LoVo (cell line): Measurements from ENCODE around the gene STX18.
"Not testable (repeated sequence)": the region's sequence is repeated elsewhere in the genome, so short reads cannot be mapped to it uniquely, and the experiment has no call there.

Source experiments
- DNase-seq: peaks from one replicate; pipeline ENCODE4 v3.0.0-alpha.2; 2016; ENCODE audit warnings: low spot score

STX18 gene

DNA sequence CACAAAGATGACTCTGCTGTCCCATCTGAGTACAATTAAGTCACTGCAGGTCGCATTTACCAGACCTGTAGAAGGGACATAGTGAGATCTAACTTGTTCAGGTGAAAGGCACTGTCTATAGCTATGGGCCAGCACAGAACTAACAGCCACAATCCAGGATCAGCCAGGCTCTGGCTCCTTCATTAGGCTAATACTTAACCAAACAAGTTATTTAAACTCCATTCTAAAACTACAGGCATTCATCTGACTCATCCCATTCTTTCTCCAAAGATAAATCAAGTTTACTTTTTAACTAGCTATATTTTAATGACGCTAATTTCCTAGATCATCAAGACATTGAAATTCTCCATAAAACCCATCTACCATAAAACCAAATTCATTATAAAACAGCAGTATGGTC lies 62.5 kb downstream of the STX18 start:
- no peak for DNase-seq

DNA sequence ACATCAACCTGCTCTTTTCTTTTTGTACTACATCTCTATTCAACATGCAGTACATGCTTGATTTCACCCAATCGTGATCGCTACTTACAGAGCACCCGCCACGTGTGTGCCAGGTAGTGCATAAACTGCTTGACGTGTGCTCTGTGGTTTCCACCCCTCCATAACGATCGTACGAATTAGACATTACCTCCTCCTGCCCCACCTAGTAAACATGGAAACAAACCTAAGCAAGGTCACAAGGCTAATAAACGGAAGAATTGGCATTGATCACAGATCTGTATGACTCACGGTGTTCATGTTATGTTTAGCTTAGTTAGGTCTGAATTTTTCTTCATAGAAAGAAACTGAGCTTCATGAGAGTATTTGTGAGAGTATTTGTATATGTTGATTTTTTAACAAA lies 64.1 kb downstream of the STX18 start:
- no peak for DNase-seq

DNA sequence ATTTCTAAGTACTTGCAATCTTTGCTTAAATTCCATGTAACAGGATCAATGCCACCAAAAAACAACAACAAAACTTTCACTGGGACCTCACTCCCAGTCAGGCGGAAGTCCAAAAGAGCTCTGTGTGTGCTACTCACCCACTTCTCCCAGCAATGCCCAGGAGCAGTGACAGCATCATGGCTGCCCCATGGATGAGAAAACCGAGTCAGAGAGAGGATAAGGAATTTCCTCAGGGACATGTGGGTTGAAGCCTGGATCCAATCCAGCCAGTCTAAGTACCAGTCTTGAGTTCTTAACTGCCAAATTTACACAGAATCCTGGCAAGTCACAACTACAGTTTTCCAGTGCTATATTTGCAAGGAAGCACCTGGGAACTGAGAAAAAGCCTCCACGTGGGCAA lies 64.5 kb downstream of the STX18 start:
- no peak for DNase-seq

DNA sequence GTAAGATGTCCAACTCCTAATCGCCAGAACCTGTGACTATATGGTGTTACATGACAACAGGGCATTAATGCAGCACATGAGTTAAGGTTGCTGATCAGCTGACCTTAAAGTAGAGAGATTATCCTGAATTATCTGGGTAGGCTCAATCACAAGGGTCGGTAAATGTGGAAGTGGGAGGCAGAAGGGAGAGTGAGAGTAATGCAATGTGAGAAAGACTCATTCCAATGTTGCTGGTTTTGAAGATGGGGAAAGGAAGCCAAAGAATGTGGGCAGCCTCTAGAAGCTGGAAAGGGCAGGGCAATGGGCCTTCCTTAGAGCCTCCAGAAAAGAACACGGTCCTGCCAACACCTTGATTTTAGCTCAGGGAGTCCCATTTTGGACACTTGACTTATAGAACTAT lies 67.4 kb downstream of the STX18 start:
- DNase-seq: no peak

DNA sequence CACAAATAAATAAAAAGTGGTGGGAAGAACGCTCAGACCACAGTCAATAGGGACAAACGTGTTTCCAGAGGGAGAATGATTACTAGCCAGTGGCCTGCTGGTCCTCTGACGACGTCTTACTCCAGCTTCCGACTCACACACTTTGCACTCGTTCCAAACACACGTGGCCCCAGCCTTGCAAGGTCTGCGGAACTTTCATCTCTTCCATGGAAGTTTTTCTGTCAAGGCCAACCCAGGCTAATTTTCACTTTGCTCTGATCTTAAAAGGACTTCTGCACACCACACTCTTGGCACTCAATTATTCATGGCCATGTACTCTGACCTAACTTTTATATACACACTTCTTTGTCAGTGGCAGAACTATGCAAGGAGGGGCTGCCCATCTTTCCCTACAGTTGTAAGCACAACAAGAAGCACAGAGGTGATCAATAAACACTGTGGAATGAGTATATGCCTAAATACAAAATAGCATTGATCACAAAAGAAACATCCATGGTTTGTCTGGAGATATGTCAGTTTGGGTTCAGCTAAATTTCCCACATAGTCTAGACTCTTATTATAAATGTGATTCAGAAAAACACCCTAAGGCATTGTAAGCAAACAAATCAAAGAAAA lies 69.4 kb downstream of the STX18 start:
- DNase-seq: no peak

DNA sequence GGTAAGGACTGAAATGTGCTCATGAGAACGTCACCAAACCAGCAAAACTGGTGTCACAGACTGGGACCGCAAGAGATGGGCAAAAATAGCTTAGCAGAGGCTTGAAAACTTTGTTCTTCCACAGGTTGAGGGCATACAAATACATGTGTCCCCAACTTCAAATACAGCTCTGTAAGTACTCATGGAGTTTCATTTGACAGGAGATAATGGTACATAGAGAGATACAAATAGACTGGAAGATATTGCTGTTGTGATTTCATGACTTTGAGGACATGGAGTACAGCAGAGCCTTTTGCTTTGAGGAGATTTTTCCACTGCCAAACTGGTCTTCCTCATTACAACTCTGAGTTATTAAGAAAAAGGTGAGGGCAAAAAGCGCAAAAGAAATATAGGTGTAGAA lies 70.7 kb downstream of the STX18 start:
- no peak for DNase-seq

DNA sequence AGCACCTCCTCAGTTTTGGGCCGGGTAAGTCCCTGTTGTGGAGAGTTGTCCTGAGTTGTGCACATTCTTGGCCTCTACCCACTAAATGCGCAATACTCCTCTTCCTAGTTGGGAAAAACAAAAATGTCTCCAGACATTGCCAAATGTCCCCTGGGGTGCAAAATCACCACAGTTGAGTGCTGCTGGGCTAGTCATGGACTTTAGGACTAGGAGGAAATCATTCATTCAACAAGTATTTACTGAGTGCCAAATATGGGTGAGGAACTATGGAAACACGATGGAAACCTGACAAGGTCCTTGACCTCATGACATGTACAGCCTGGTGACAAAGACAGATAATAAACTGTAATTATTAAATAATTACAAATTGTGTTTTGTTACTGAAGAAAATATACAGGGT lies 71.6 kb downstream of the STX18 start:
- no peak for DNase-seq

DNA sequence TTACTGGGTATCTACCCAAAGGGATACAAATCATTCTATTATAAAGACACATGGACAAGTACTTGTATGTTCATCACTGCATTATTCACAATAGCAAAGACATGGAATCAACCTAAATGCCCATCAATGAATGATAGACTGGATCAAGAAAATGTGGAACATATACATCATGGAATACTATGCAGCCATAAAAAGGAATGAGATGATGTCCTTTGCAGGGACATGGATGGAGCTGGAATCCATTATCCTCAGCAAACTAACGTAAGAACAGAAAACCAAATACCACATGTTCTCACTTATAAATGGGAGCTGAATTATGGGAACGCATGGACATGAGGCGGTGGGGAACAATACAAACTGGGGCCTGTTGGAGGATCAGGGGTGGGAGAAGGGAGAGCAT lies 76.6 kb downstream of the STX18 start:
- not testable (repeated sequence) for DNase-seq

DNA sequence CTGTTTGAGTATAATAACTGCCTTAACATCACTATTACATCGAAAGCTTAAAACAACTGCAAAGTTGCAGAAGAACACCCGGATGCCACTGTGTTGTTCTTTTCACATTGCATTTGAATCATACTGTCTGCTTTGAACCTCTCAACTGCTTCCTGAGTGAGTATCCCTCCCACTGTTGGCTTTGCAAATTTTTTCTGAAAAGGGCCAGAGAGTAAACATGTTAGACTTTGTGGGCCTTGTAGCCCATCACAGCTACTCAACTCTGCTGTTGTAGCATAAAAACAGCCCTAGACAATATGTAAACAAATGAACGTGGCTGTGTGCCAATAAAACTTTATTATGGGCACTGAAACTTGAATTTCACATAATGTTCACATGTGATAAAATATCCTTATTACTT lies 78.9 kb downstream of the STX18 start:
- DNase-seq: no peak

DNA sequence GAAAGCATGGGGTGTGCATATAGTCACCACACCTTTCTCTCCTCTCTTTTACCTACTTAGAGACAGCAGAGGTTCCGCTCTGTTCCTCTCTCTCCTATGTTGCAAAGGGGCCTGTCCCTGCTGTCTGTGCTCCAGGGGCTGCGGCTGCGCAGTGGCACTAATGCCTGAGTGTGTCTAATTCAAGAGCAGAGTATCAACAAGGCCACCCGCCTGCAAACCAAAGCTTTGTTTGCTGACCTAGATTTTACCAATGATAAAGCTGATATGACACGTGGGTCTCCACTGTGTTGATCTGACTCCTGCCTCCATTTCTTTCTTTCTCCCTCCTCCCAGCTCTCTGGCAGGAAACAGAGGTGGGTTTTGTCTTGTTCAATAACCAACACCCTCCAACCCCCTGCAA lies 80.0 kb downstream of the STX18 start:
- DNase-seq: no peak

DNA sequence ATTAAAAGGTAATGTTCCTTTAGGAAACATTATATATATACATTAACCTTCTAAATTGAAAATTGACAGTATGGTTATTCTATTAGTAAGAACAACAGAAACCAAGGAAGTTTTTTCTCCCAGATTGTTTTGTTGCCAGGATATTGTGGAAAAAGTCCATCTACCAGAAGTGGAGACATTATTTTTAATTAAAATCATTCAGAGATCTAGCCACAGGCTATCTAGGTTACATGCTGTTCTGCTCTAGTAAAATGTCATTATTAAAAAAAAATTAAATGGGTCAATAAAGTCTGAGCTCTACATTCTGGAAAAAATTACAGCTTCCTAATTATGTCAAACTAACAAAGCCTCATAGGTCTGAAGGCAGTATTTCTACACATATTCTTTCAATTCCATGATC lies 80.7 kb downstream of the STX18 start:
- no peak for DNase-seq

DNA sequence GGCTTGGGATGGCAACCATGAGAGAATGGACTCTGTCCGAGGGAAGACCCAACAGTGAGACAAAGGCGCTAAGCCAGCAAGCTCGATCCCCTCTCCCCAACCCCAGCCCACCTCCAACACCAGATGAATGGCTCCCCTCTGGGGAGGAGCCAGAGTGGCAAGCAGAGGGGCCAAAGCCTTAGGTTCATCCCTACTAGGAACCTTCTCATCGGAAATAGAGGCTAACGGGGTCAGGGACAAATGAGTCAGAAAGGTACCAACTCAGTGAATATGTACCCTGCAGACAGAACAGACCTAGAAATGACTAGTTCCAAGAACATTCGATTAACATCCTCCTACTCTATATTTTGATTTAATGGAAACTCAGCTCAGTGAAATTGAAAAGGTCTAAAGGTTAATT lies 81.1 kb downstream of the STX18 start:
- no peak for DNase-seq

DNA sequence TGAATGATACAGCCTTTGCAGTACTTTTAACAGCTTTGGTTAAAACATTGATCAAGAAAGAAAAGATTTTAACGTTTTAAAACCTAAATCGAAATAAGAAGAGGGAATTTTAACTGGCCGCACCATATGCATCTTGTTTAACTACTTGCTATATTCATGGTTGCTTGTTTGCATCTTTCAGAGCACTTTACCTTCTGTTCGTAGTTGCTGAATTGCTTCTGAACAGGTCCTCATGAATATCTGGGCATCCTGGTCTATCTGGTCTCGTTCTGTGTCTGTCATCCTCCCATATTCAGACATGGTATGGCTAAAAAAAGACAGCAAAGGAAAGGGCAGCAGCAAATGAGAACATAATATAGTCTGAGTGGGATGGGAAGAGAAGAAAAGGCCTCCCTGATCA lies 82.7 kb downstream of the STX18 start:
- DNase-seq: no peak

DNA sequence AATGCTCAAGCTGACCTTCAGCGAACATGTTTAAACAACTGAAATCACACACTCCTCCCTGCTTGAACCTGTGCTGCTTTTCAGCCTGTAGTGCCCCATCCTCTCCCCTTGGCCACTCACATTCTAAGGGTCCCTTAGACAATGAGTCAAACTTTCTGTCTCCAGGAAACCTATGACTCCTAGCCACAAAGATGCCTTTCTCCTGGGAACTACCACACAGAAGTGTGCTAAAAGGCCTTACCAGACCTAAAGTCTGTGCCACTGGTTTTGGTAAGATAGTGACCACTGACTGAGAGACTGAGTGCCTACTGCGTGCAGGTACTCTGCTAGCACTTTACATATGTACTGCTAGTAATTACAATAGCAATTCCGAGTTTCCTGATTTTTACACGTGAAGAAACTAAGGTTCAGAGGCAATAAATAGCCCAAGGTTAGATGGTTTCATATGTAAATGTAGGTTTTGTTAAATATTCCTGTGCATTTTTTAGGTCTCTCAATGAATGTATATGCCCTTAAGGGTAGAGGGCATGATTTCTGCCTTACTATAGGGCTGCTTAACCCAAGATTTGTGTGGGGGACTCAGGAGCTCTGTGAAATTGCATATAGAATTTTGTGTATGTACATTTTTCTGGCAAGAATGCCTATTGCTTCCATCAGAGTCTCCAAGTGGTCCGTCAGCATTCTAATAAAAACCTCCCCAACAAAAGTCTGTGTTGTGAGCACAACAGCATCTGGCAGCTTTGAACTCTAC lies 83.9 kb downstream of the STX18 start:
- no peak for DNase-seq

DNA sequence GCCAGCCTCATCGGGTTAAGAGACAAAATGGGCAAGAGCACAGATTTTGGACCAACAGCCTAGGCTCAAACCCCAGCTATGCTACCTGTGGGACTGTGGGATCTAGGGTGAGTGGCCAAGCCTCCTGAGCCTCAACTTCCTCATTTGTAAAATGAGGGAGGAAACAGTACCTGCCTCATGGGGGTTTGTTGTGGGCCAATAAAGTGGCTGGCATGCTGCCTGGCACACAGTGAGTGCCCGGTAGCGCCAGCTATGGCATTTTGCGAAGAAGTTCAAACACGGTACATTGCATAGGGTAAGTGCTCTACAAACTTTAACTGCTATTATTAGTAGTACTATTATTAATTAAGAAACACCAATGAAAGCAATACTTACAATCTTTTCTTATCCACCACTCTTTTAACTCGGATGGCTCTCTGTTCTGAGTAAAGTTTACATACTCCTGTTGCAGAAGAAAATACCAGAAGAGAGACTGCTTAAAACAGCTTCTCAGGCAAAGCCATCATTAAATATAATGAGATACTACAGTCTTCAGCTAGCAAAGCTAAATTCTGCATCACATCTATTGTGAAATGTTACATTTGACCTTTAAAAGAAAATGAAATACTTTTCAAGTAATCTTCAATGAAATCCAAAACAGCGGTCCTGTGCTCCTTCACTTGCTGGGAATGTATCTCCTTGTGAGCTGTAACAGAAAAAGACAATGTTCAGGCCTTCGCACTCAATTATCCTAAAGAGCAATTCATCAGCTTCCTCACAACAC lies 84.9 kb downstream of the STX18 start:
- no peak for DNase-seq

DNA sequence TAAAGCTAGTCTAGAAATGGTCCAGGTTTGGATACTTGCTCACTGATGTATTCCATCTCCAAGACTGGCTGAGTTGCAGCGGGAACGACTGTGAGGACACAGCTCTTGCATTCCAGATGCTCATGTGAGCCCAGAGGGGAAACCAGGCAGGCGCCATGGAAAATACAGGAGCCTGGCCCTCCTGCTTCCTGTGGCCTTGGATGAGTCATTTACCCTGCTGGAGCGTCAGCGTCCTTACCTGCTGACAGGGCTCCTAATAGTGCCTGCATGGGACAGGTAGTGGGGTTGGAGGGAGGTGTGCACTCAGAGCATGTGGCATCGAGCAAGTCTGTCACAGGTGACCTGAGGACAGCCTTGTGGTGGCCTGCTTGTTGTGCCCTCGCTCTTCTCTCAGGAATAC lies 85.5 kb downstream of the STX18 start:
- no peak for DNase-seq

DNA sequence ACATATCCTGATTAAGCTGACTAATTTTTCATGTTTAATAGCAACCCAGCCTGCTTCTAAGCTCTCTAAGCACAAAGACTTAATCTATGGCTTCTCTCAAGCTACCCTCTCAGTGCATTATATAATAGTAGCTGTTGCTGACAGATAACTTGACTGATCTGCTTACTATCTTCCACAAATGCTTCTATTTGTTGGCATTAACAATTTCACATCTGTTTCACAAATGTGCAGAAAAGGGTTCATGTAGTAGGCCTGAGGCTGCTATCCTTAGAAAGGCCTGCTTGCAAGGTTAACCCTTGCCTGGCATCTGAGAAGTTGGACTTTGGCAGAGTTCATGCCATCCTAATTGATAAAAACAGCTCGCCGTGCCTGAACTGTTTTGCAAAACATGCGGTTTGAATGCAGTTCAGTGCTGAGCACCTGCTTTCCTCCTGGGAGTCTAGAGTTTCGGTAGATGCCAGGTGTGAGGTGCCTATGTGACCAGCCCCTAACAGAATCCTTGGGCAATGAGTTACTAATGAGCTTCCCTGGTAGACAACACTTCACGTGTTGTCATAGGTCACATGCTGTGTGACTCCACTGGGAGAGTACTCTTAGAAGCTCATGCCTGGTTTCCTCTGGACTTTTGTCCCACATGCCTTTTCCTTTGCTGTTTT lies 86.5 kb downstream of the STX18 start:
- no peak for DNase-seq

DNA sequence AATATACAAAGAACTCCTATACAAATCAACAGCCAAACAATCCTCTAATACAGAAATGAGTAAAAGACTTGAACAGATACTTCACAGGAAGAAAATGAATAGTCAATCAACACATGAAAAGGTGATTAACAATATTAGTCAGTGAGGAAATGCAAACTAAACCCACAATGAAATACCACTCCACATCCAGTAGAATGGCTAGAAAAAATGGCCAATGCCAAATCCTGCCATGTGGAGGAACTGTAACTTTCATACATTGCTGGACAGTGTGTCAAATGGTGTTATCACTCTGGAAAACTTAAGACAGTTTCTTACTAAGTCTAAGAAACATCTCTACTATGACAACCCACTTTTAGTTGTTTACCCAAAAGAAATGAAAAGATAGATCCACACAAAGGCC lies 95.4 kb downstream of the STX18 start:
- no peak for DNase-seq

DNA sequence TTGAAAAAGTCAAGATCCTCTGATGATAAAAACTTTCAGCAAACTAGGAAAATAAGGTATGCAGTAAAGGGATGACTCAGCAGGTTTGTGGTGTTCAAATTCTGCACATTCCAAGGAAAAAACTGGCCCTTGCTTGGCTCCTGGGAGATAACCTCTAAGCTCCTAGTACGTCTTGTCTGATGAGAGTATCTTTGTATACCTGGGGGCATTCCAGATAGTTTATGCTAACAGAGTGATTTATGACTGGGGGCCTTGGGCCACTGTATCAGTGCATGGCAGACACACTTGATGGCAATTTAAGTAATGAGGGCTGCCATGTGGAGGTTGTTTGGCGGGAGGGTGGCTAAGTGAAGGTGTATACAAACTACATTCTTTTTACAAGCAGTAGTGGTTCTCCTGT lies 98.0 kb downstream of the STX18 start:
- peak; percentile 2 for DNase-seq

DNA sequence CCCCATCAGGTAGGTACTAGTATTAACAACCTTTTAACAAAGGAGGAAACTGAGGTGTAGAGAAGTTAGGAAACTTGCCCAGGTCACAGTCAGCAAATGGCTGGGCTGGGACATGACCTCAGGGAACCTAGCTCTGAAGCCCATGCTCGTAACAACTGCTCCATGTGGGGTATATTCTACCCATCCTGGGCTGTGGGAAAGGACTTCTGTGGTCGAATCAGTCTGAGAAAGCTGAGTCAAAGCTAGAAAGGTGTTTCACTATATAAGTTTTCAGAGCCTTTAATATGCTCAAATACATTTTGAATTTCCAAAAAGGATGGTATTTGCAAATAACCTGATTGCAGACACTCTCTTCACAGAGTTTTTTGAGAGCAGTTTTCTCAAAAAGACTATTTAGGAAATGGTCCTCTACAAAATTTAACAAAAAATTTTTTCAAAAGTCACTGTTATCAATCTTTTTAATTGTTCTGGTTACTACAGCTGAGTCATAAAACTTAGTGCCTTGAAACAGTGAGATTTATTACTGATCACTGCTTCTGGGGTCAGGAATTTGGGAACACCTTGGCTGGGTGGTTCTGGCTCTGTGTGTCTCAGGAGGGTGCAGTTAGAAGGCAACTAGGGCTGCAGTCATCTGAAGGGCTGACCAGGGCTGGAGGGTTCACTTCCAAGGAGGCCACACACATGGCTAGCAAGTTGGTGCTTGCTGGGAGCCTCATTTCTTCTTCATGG lies 101.4 kb downstream of the STX18 start:
- no peak for DNase-seq

DNA sequence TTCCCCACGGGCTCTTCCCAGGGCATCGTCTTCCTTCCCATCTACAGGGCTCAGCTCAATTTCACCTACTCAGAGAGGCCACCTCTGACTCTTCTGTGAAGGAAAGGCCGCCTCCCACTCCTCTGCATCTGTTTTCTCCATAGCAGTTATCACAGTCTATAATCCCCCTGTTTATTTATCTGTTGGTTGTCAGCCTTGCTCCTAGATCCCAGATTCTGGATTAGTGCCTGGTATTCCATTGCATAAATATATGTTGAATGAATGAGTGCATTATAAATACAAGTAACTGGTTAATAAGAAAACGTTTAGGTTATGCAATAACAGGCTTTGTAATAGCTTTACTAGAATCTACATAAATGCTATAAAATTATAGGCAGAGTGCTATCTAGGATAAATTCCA lies 102.1 kb downstream of the STX18 start:
- no peak for DNase-seq

DNA sequence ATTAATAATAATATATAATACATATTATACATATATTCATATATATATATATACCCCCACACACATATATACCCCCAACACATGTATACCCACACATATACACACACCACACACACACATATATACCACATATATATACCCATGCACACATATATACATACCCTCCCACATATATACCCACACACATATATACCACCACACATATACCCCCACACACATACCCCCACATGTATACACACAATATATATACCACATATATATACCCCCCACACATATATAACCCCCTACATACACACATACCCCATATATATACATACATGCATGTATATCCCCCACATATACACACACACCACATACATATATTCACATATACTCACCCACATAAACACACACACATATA lies 103.0 kb downstream of the STX18 start:
- DNase-seq: no peak
